Gastrocnemius medialis (tissue), 4 donors: ENCODE data around the gene GPBP1L1. TPM values are rescaled to one million over a fixed set of nuclear protein-coding genes. Genes with fewer than 3 reads are reported as not detected.
"Not testable (repeated sequence)": the region's sequence is repeated elsewhere in the genome, so short reads cannot be mapped to it uniquely, and the experiment has no call there.

ENCODE experiments used
- ATAC-seq, 2 donors: fragments of 150-250 bp; one replicate each; pipeline ENCODE4 v1.9.1; 2016
- DNase-seq, 2 donors: peaks; one replicate each; pipeline ENCODE4 v3.0.0-alpha.2; 2019
- H3K27ac ChIP-seq, 4 donors: fragments of 200-600 bp; sonication (generic); 1 replicate in 1 of 4; 2 replicates in 3 of 4; pipeline ENCODE4 v1.5.1; 2016 to 2018; ENCODE audit warnings: mild to moderate bottlenecking in 2 of 4, moderate library complexity in 1 of 4
- H3K27me3 ChIP-seq, 3 donors: fragments of 200-600 bp; sonication (generic) in 2 of 3; 1 replicate in 1 of 3; 2 replicates in 2 of 3; pipeline versions ENCODE4 v1.5.1 to v1.6.0; 2016 to 2019; ENCODE audit warnings: mild to moderate bottlenecking in 1 of 3, moderate library complexity in 1 of 3
- H3K36me3 ChIP-seq, 2 donors: fragments of 200-600 bp; sonication (generic) in 1 of 2; one replicate each; pipeline ENCODE4 v1.5.1; 2017 to 2018
- H3K4me1 ChIP-seq, 2 donors: fragments of 200-600 bp; sonication (generic) in 1 of 2; one replicate each; pipeline ENCODE4 v1.5.1; 2016 to 2017; ENCODE audit warnings: mild to moderate bottlenecking in 2 of 2
- H3K4me3 ChIP-seq, 4 donors: fragments of 200-600 bp; sonication (generic) in 3 of 4; 1 replicate in 1 of 4; 2 replicates in 3 of 4; pipeline ENCODE4 v1.5.1; 2016 to 2019; ENCODE audit warnings: mild to moderate bottlenecking in 2 of 4
- H3K9me3 ChIP-seq, 3 donors: fragments of 200-600 bp; sonication (generic) in 2 of 3; 1 replicate in 1 of 3; 2 replicates in 2 of 3; pipeline ENCODE4 v1.5.1; 2016 to 2019
- POLR2A ChIP-seq, 2 donors: fragments of 450-650 bp; IDR thresholded peaks; one replicate each; pipeline ENCODE4 v1.6.1; 2017; ENCODE audit warnings: antibody characterized with exemption in 2 of 2, mild to moderate bottlenecking in 2 of 2, moderate library complexity in 2 of 2
- in situ Hi-C, 4 donors: fragments of 200-750 bp; cut with MboI; loops; one replicate each; pipeline versions ENCODE4 v1.15.0 to v1.8.0; 2017; ENCODE audit warnings: low sequenced_read_pairs in 4 of 4
- intact Hi-C: fragments of 100-400 bp; cut with DNase I; formaldehyde crosslinking; loops from one replicate; pipeline ENCODE4 v1.15.1; 2023; ENCODE audit warnings: low total_unique reads
- total RNA-seq, 4 donors: library from RNA; depleted of rRNA; stranded (reverse); fragments of >200 nt; gene quantifications; one replicate each; pipeline versions ENCODE4 v1.1.0 to v1.2.3, GENCODE V29; 2016
- TF ChIP-seq, protein P1 (sequence below), 5 experiments: fragments of 450-650 bp in 3 of 5; fragments of 200-600 bp in 2 of 5; sonication (generic) in 2 of 5; IDR thresholded peaks in 4 of 5; conservative IDR thresholded peaks in 1 of 5; 1 replicate in 4 of 5; 2 replicates in 1 of 5; pipeline ENCODE4 v1.5.1; 2016 to 2019; ENCODE audit warnings: antibody characterized with exemption in 5 of 5, mild to moderate bottlenecking in 3 of 5, moderate library complexity in 3 of 5

Gene GPBP1L1
- total RNA-seq, 4 donors from 2014 or later, result 58.5 to 99.5 (median 81.8) TPM

GRCh38 chr1:45607404-45608074 lies 78.8 kb downstream of the GPBP1L1 start:
- Histone ChIP-seq H3K9me3 (no peaks in the 10 kb centered on the region), H3K27ac (no peak overlapping the region), H3K4me1 (no peaks in the 10 kb centered on the region), H3K27me3 (no peaks in the 10 kb centered on the region), H3K36me3 (peaks cover 0 to 29% of the 10 kb centered on the region in 2 donors), H3K4me3 (no peak overlapping the region)
- DNase-seq, result no peak
- TF ChIP-seq, protein P1, sequence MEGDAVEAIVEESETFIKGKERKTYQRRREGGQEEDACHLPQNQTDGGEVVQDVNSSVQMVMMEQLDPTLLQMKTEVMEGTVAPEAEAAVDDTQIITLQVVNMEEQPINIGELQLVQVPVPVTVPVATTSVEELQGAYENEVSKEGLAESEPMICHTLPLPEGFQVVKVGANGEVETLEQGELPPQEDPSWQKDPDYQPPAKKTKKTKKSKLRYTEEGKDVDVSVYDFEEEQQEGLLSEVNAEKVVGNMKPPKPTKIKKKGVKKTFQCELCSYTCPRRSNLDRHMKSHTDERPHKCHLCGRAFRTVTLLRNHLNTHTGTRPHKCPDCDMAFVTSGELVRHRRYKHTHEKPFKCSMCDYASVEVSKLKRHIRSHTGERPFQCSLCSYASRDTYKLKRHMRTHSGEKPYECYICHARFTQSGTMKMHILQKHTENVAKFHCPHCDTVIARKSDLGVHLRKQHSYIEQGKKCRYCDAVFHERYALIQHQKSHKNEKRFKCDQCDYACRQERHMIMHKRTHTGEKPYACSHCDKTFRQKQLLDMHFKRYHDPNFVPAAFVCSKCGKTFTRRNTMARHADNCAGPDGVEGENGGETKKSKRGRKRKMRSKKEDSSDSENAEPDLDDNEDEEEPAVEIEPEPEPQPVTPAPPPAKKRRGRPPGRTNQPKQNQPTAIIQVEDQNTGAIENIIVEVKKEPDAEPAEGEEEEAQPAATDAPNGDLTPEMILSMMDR (IDR thresholded peaks at IDR 0.05 in 4 of 5, conservative IDR thresholded peaks at IDR 0.05 in 1 of 5), result no peak
- TF ChIP-seq POLR2A (IDR thresholded peaks at IDR 0.05), result no peak
- intact Hi-C loops (loop anchor here (5.0 kb wide), 1 partner anchor 45 kb away; no protein-coding TSS in a partner anchor), in situ Hi-C loops (no loop called here)
- ATAC-seq, result no peak

- DNase-seq (no peak), ATAC-seq (no peak)
- TF ChIP-seq POLR2A (IDR thresholded peaks at IDR 0.05), result no peak
- TF ChIP-seq, protein P1 (IDR thresholded peaks at IDR 0.05 in 4 of 5, conservative IDR thresholded peaks at IDR 0.05 in 1 of 5), result no peak
- Histone ChIP-seq H3K27me3 (no peaks in the 10 kb centered on the region), H3K4me3 (no peak overlapping the region), H3K27ac (no peak overlapping the region), H3K9me3 (no peaks in the 10 kb centered on the region), H3K4me1 (no peaks in the 10 kb centered on the region), H3K36me3 (peaks cover 0 to 29% of the 10 kb centered on the region in 2 donors)
- intact Hi-C loops (no loop called here), in situ Hi-C loops (no loop called here)
Observed at GRCh38 chr1:45604239-45604638, 82.1 kb downstream of the GPBP1L1 start.

DNA sequence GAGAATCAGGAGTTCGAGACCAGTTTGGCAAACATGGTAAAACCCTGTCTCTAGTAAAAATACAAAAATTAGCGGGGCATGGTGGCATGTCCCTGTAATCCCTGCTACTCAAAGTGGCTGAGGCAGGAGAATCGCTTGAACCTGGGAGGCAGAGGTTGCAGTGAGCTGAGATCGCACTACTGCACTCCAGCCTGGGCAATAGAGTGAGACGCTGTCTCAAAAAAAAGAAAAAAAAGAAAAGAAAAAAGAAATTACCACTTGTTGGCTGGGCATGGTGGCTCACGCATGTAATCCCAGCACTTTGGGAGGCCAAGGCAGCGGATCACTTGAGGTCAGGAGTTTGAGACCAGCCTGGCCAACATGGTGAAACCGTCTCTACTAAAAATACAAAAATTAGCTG lies 89.6 kb downstream of the GPBP1L1 start:
- intact Hi-C loops, H3K9me3 ChIP-seq, DNase-seq, H3K27ac ChIP-seq, H3K4me3 ChIP-seq, H3K4me1 ChIP-seq, H3K27me3 ChIP-seq, ATAC-seq: not testable (repeated sequence)
- peaks cover 0 to 32% of the 10 kb centered on the region in 2 donors for H3K36me3 ChIP-seq
- in situ Hi-C loops, result loop anchor here in 1 of 4 donors (25.0 kb wide), 1 partner anchor 91 kb away; the partner anchor contains the start of genes GPBP1L1 and TMEM69

GRCh38 chr1:45594412-45594811 lies 91.9 kb downstream of the GPBP1L1 start:
- in situ Hi-C loops (loop anchor here in 1 of 4 donors (25.0 kb wide), 1 partner anchor 93 kb away; the partner anchor contains the start of genes GPBP1L1 and TMEM69), intact Hi-C loops (no loop called here)
- Histone ChIP-seq H3K9me3 (no peaks in the 10 kb centered on the region), H3K36me3 (peaks cover 0 to 34% of the 10 kb centered on the region in 2 donors), H3K4me3 (no peak overlapping the region), H3K27me3 (no peaks in the 10 kb centered on the region), H3K4me1 (peaks cover 0 to 2% of the 10 kb centered on the region in 2 donors), H3K27ac (no peak overlapping the region)
- DNase-seq, result no peak
- TF ChIP-seq POLR2A (IDR thresholded peaks at IDR 0.05), result no peak
- ATAC-seq, result no peak

- Histone ChIP-seq H3K27me3 (no peaks in the 10 kb centered on the region), H3K4me1 (peaks cover 15 to 19% of the 10 kb centered on the region in 2 donors), H3K4me3 (peak overlapping the region; percentile 3 to 31 (median 16)), H3K27ac (peak overlapping the region in 3 of 4 donors; percentile 11 to 53 (median 51)), H3K36me3 (peaks cover 0 to 25% of the 10 kb centered on the region in 2 donors), H3K9me3 (no peaks in the 10 kb centered on the region)
- TF ChIP-seq POLR2A (IDR thresholded peaks at IDR 0.05), result no peak
- TF ChIP-seq, protein P1 (IDR thresholded peaks at IDR 0.05 in 4 of 5, conservative IDR thresholded peaks at IDR 0.05 in 1 of 5), result no peak
- in situ Hi-C loops, result loop anchor here in 1 of 4 donors (25.0 kb wide), 1 partner anchor 97 kb away; the partner anchor contains the start of genes GPBP1L1 and TMEM69
- intact Hi-C loops, result loop anchor here (10.0 kb wide), 1 partner anchor 545 kb away; the partner anchor contains the start of gene PIK3R3
- no peak for ATAC-seq
- DNase-seq, result no peak
Observed at GRCh38 chr1:45589861-45590260, 96.5 kb downstream of the GPBP1L1 start.
